ENCODE measurements around the gene GRK6. TPM values are rescaled to one million over a fixed set of nuclear protein-coding genes. Genes with fewer than 3 reads are reported as not detected.

The GRK6 gene
- total RNA-seq, 1 donor from 2014 or later, result 12.5 TPM

- H3K27ac ChIP-seq (ENCODE audit: low read depth, low read length), result no peak overlapping the region
- no peaks in the 10 kb centered on the region for H3K27me3 ChIP-seq (ENCODE audit: control insufficient read depth in 3 of 3, insufficient read depth in 3 of 3, low read length in 3 of 3)
- peaks cover 53 to 69% (median 67%) of the 10 kb centered on the region in 3 donors for H3K36me3 ChIP-seq (ENCODE audit: control insufficient read depth in 3 of 3, insufficient read depth in 3 of 3, low read length in 3 of 3)
- H3K4me3 ChIP-seq (ENCODE audit: low read length in 3 of 3), result no peak overlapping the region
- H3K9ac ChIP-seq (ENCODE audit: low read depth in 1 of 3, low read length in 3 of 3), result peak overlapping the region in 1 of 3 donors; percentile 16
- no peaks in the 10 kb centered on the region for H3K9me3 ChIP-seq (ENCODE audit: control insufficient read depth in 3 of 3, low read length in 3 of 3)
- H3K4me1 ChIP-seq (ENCODE audit: control insufficient read depth in 3 of 3, insufficient read depth in 3 of 3, low read length in 3 of 3), result peaks cover 46 to 62% (median 53%) of the 10 kb centered on the region in 3 donors
Measured at GRCh38 chr5:177491429-177491945, 65.0 kb downstream of the GRK6 start.

GRCh38 chr5:177491983-177492746, 65.7 kb downstream of the GRK6 start:
- Histone ChIP-seq H3K27ac (ENCODE audit: low read depth, low read length) (peak overlapping the region; percentile 99), H3K4me3 (ENCODE audit: low read length in 3 of 3) (no peak overlapping the region), H3K4me1 (ENCODE audit: control insufficient read depth in 3 of 3, insufficient read depth in 3 of 3, low read length in 3 of 3) (peaks cover 46 to 64% (median 54%) of the 10 kb centered on the region in 3 donors), H3K36me3 (ENCODE audit: control insufficient read depth in 3 of 3, insufficient read depth in 3 of 3, low read length in 3 of 3) (peaks cover 52 to 67% (median 63%) of the 10 kb centered on the region in 3 donors), H3K9ac (ENCODE audit: low read depth in 1 of 3, low read length in 3 of 3) (peak overlapping the region in 2 of 3 donors; percentile 6 to 33), H3K9me3 (ENCODE audit: control insufficient read depth in 3 of 3, low read length in 3 of 3) (no peaks in the 10 kb centered on the region), H3K27me3 (ENCODE audit: control insufficient read depth in 3 of 3, insufficient read depth in 3 of 3, low read length in 3 of 3) (no peaks in the 10 kb centered on the region)

Other genes starting within 250 kb of the GRK6 start
- gene RAB24, start 123.0 kb upstream of the GRK6 start, total RNA-seq, result 12.0 TPM
- gene PRELID1, start 122.9 kb upstream of the GRK6 start, total RNA-seq, result 39.1 TPM
- gene MXD3, start 114.8 kb upstream of the GRK6 start, total RNA-seq, result 5.7 TPM
- gene LMAN2, start 75.0 kb upstream of the GRK6 start, total RNA-seq, result 124 TPM
- gene RGS14, start 68.8 kb upstream of the GRK6 start, total RNA-seq, result 12.5 TPM
- gene SLC34A1, start 42.2 kb upstream of the GRK6 start, total RNA-seq, result not detected
- not detected for gene PFN3, start 26.0 kb upstream of the GRK6 start, total RNA-seq
- not detected for gene F12, start 17.1 kb upstream of the GRK6 start, total RNA-seq
- gene PRR7, start 20.1 kb downstream of the GRK6 start, total RNA-seq, result 0.52 TPM
- 108 TPM for gene DBN1, start 47.0 kb downstream of the GRK6 start, total RNA-seq
- gene PDLIM7, start 70.9 kb downstream of the GRK6 start, total RNA-seq, result 44.9 TPM
- gene DOK3, start 83.2 kb downstream of the GRK6 start, total RNA-seq, result 5.7 TPM
- 33.9 TPM for gene DDX41, start 90.3 kb downstream of the GRK6 start, total RNA-seq
- 11.0 TPM for gene FAM193B, start 127.9 kb downstream of the GRK6 start, total RNA-seq
- 37.6 TPM for gene TMED9, start 165.5 kb downstream of the GRK6 start, total RNA-seq
- gene B4GALT7, start 173.5 kb downstream of the GRK6 start, total RNA-seq, result 12.0 TPM